NCI-H748 (cell line): ENCODE data around the gene STIP1.
"Not testable (repeated sequence)": the region's sequence is repeated elsewhere in the genome, so short reads cannot be mapped to it uniquely, and the experiment has no call there.

Experiments
- DNase-seq: peaks from one replicate; lab custom pipeline; 2025; ENCODE audit not compliant: unreplicated experiment; lab: John Stamatoyannopoulos, UW

Gene STIP1

GRCh38 chr11:64235437-64236161, 49.6 kb downstream of the STIP1 start:
- no peak for DNase-seq

DNA sequence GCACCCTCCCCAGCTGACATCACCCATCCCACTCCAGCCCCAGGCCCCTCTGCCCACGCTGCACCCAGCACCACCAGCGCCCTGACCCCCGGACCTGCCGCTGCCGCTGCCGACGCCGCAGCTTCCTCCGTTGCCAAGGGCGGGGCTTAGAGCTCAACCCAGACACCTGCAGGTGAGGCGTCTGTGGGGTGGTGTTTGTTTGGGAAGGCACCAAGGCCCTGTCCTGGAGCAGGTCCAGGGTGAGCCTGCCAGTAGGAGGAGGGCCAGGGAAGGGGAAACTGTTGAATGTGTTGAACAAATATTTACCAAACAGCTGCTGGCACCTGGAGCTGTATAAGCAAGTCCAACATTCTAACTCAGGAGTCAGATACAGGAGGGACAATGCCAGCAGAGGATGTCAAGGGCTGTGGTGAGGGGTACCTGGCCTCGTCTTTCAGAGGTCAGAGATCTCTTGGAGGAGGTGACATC, 51.5 kb downstream of the STIP1 start:
- DNase-seq, result peak; percentile 97

DNA sequence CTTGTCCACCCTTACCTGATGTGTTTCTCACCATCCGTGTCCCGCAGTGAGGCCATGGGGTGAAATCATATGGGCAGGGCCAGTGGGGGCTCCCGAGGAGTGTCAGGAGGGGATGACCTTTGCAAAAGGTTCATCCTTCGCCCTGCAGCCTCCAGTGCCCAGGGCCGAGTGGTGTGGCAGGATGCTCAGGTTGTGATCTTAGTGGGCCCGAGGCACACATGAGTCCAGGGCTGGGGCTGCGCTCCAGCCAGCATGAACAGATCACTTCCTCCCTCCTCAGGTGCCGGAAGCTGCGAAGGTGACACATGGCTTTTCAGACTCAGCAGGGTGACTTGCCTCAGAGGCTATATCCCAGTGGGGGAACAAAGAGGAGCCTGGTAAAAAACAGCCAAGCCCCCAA, 52.1 kb downstream of the STIP1 start:
- no peak for DNase-seq

GRCh38 chr11:64238999-64239398, 53.0 kb downstream of the STIP1 start:
- DNase-seq, result no peak

DNA sequence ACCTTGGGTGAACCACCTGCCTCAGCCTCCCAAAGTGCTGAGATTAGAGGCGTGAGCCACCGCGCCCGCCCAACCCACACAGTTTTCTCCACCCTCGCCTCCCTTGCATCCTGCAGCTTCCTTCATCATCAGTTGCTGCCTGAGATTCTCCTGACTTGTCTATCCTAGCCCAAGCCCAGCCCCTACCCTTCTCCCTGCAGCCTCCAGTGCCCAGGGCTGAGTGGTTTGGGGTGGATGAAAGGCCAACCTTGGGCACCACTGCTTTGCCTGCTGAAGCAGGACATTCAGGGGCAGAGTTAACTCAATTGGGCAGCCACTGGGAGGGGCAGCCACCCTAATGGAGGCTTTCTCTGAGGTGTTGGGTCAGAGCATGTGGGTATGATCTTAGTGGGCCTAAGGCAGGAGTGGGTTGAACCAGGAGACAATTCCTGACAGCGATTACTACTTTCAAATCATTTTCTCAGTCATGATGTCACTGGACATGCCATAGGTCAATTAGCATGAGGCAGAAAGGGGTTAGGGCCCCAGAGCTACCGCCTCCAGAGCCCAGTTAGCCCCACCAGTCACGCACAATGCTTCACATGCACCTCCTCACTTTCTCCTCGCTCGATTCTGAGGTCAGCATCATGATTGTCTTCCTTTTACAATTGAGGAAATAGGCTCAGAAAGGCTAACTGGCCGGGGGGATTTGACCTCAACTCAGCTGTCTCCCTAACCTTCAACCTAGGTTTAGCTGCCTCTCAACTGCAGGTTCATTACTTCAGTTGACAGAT, 53.9 kb downstream of the STIP1 start:
- DNase-seq, result no peak

GRCh38 chr11:64240435-64241240, 54.7 kb downstream of the STIP1 start, which contains the start of gene FKBP2:
Gene FKBP2 (plus strand): TSS chr11:64241095. CDS start chr11:64242388, 1,293 bp downstream.
- DNase-seq, result peak; percentile 98

DNA sequence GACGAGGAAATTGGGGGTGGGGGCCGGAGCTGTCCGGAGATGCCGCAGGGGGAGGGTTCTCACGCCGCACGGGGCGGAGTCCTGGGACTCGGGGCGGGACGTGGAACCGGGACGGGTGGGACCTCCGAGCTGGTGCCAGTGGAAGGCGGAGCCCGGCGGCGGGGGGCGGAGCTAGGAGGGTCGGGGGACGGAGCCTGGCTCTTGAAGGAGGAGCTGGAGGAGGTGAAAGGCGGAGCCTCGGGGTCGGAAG, 55.2 kb downstream of the STIP1 start:
- DNase-seq, result no peak

DNA sequence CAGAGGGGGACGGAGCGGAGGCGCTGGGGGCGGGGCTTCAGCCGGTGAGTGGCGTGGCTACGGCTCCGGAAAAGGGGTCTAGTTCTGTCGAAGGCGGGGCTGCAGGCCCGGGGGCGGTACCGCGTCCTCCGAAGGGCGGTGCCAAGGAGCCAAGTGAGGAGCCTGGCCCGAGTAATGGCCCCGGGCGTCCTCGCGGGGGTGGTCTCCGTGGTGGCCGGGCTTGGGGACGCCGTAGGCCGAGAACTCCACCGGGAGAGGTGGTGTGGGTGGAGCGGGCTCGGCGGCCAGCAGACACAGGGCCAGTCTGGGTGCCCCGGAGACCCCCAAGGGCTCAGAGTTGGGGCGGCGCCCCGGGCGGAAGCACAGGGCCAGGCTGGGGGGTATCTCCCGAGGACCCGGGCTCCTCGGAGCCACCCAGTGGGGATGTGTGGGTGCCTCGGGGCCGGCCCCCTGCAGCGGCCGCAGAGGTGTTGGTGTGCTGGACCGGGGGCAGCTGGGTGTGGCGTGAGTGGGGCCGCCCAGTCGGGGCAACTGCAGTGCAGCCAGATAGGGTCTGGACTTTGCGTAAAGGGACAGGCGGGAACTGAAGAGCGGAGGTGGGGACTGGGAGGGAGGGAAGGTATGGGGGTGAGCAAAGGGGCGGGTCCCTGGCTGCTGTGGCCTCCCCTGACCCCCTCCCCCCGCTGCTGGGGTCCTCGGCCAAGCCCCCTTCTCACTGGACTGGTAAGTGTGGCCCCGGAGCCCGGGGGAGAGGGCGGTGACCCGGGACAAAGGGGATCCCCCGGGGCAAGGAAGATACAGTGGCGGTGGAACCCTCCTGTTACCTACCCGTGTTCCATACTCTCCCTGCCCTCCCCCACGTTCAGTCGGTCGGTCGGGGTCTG, 55.8 kb downstream of the STIP1 start:
- DNase-seq, result peak; percentile 97

DNA sequence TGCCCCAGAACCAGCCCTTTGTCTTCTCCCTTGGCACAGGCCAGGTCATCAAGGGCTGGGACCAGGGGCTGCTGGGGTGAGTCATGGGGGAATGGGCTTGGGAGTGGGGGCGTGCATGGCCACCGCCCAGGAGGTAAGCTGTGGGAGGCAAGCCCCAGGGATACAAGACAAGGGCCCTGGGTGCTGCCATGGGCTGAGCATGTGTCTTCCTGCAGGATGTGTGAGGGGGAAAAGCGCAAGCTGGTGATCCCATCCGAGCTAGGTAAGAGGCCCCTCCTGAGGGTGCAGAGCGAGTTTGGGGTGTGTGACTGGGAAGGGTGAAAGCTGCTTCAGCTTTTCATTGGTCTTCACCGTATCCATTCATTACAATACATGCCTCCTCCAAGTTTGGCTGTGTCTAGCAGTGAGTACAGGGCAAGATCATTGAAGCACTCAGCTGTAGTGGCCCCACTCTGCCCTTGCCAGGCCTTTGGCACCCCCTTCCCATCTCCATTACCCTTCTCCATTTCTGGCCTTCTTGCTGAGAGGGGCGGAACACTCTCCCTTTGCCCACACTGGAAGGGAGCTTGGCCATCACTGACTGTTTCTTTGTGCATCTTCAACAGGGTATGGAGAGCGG, 57.4 kb downstream of the STIP1 start:
- DNase-seq, result no peak

DNA sequence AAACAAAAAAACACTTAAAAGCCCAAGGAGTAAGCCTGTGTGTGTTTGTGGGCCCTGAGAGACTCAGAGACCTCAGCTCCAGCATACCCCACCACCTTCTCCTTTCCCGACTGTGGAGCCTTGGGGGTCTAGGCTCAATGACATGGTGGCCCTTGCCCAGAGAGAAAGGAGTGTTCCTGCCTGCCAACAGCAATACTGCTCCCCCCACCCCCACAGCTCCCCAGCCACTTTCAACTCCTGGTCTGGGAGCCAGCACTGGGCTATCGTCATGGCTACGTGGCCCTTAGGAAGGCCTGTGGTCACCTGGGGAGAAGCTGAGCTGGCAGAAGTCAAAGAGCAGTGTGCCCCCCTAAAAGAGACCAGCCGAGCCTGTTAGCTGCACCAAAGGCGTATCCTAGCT, 58.1 kb downstream of the STIP1 start:
- no peak for DNase-seq

DNA sequence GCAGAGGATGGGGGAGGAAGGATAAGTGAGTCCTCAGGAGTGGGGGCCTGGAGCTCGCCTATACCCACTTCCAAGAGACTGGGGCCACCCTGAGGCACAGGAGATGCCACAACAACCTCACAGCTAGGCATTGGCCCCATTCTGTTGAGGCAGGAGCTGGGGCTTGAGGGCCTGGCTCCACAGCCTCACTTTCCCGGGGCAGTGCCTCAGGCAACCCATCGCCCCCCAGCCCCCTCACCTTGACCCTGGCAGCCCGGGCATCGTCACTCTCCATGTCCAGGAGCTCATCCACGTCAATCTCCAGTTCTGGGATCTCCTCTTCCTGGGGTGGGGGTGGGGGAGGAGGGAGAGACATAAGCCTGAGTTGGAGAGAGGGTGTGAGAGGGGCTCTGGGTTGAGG, 59.0 kb downstream of the STIP1 start:
- DNase-seq, result no peak

GRCh38 chr11:64245401-64245796, 59.4 kb downstream of the STIP1 start:
- peak; percentile 43 for DNase-seq

DNA sequence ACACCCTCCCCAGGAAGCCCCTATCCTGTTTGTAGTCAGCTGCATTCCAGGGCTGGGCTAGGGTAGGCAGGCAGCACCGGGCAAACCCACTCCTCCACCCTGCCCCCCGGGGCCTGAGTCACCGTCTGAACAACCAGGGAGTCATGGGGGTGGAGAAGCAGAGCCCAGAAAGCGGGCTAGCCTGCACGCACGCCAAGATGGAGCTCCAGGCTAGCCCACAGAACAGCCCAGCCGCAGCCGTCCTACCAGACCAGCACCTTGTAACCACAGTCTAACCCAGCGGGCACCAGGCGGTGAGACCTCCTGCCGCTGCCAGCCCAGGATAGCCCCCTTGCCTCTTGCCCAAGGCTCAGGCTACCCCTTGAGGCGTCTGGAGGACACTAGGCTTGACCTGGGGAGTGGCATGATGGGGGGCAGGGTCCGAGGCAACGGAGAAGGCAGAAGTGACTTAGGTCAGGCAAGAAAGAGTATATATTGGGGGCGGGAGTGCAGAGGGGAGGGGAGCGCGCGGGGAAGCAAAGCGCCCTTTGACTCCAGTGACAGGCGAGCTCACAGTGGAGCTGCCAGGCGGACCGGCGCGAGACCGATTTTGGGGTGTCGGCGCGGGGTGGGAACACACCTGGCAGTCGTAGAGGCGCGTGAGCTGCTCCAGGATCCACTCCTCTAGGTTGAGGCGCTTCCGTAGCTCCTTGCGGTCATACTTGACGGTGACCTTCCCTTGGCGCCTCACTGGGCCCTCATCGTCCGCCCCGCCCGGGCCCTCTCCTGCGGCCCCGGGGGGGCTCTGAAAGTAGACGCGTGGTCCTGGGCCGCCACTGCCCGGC, 60.0 kb downstream of the STIP1 start:
- peak; percentile 56 for DNase-seq

DNA sequence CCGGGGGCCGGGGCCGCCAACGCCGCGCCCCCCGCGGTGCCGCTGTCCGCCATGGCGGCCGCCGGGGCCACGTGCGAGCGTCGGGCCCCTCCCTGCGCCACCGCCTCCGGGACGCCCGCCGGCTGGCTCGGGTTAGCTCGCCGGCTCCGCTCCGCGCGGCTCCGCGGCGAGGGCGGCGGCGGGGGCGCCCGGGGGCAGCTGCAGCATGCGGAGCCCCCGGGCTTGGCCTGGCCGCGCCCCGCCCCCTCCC, 60.6 kb downstream of the STIP1 start:
- not testable (repeated sequence) for DNase-seq

DNA sequence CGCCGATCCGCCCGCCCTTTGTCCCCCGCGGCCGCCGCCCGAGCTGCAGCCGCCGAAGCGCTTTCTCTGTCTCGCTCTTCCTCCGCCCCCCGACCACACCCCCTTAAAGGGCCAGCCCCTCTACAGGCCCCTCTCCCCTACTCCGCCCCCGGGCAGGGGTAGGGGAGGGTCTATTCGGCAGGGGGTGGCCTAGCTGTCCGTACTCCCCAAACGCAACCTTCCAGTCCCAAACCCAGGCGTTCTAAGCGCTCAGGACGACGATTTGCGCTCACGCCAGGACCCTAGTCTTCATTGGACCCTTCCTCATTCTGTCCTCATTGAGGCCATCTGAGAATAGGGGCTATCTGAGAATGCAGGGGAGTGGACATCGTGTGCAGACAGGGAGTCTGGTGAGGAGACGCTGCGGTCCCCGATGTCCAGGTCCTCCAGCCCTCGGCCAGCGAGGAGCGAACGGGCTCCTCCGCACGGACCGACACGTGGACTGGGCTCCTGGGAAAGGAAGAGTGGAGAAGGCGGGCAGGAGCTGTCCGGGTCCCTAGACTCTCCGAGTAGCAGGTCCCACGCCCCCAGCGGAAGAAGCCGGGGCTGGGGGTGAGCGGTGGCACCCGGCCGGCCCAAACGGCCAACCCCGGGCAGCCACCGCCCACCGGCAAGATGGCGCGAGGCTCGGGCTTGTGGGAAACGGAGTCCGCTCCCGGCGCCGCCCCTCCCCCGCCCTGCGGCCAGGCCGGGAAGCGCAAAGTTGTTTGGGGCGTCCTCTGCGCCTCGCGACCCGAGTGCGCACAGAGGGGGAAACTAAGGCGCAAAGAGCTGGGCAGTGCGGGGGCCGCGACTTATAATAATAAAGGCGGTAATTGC, 61.1 kb downstream of the STIP1 start, which contains the start of gene PPP1R14B:
Gene PPP1R14B (minus strand): TSS at position 73 of the 858 bp plus-strand sequence. CDS start 270 bp downstream, outside the sequence.
- DNase-seq, result peak; percentile 91

- peak; percentile 59 for DNase-seq
Observed at GRCh38 chr11:64247729-64248531, 62.0 kb downstream of the STIP1 start.

- no peak for DNase-seq
Observed at GRCh38 chr11:64248578-64248977, 62.6 kb downstream of the STIP1 start.

DNA sequence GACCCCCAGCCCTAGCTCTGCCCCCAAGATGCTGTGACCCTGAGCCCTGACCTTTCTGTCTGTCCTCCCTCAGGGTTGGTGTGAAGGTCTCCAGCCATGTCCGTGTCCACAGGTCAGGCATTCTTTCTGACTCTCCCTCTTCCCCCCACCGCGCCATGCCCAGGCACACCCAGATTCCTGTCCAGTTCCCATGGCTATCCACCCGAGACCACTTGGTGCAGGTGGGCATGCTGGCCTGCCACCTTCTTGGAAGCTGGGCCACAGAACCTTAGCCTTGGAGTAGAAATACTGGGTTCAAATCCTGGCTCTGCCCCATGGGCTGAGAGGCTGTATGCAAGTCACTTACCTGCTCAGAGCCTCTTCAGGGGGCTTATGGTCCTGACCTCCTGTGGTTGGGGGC, 63.1 kb downstream of the STIP1 start:
- no peak for DNase-seq
